ENCODE measurements around the gene ZNF438.

GRCh38 chr10:31073996-31074721 is 42.5 kb upstream of the ZNF438 start:
- TF ChIP-seq CTCF (IDR thresholded peaks at IDR 0.05) (no peak), POLR2A (IDR thresholded peaks at IDR 0.05) (no peak)
